HG03354 (cell line): ENCODE measurements around the gene FOSB.
A peak's percentile ranks its signal among the peaks of the same experiment; 100 is the strongest.

Source experiments
- ATAC-seq: cut with Tn5 transposase; IDR thresholded peaks from one replicate; pipeline ENCODE4 v1.9.1; 2021; ENCODE audit warnings: mild to moderate bottlenecking; ENCODE audit not compliant: unreplicated experiment, poor library complexity, severe bottlenecking

FOSB gene

DNA sequence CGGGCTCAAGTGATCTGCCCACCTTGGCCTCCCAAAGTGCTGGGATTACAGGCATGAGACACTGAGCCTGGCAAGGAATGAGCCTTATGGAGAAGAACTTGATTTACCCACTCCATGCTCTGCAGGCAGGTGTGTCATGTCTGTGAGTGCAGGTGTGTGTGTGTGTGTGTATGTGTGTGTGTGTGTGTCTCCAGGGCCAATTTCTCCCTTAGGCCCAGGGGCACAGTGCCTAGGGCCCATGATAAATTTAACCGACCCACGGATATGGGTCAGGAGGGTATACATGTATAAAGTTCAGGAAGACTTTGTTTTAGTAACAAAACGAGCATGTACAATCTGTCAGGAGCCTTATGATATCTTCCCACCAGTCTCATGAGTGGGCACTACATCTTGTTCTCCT lies 4.6 kb upstream of the FOSB start:
- ATAC-seq = no peak

DNA sequence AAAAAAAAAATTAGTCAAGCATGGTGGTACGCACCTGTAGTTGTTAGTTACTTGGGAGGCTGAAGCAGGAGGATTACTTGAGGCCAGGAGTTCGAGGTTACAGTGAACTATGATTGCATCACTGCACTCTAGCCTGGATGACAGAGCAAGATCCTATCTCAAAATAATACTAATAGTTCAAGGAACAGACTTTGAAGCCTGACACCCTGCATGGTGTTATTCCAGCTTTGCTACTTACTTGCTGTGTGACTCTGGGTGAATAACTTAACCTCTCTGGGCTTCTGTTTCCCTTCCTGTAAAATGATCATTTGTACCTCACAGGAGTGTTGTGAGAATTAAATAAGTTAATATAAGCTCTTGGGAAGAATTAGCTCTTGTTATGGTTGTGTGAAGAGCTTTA lies 3.5 kb upstream of the FOSB start:
- no peak for ATAC-seq

DNA sequence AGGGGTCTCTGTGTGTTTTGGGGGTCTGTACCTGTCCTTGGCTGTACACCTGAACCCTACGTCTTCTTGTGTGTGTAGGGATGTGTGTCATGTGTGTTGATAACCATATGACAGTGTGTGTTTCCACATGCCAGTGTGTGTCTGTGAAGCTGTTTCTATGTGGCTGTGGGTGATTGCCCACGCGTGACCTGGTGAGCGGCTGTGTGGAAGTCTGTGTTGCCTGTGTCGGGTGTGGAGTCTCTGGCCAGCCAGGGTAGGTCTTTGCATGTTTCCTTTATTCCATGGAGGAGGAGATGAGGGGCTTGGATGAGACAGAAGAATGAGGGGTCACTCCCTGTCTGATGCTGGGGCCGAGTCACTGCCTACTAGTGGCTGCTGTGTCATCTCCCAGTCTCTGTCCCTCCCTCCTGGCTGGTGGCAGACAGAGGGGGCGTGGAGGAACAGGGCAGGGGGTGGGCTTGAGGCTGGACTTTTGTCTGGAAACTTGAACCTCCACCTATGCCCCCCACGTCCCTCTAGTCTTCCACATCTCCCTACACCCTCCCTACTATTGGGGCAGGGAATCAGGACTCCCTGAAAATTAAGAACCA lies 2.8 kb upstream of the FOSB start:
- no peak for ATAC-seq

DNA sequence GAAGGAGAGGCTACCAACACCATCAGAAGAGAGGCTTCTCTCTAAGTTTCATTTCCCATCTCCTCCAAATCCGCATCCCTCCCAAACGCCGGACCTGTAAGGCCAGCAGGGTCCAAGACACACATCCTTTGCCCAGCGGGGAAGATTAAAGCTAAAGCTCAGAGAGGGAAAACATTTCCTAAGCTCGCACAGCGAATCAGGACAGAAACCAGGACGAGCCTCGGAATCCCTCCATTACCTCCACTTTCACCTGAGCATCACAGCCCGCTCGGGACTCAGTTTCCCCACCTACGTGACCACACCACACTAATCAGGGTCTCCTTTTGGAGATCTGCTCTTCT lies 711 bp upstream of the FOSB start:
- no peak for ATAC-seq

- peak; percentile 3 for ATAC-seq
Measured at GRCh38 chr19:45468159-45468651, 409 bp downstream of the FOSB start.

DNA sequence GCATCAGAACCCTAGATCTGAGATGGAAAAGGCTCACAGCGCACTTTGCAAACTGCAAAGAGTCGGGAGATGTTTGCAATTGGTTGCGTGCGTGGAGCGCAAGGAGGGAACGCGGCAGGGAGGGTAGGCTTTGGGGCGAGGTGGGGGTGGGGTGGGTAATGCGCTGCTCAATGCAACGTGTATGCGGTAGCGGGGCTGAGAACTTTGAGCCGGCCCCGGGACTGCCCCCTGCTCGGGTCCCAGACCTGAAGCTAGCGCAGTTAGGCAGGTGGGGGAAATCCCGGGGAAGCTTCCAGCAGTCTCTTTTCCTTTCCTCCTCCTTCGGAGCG lies 971 bp downstream of the FOSB start:
- ATAC-seq = peak; percentile 18

DNA sequence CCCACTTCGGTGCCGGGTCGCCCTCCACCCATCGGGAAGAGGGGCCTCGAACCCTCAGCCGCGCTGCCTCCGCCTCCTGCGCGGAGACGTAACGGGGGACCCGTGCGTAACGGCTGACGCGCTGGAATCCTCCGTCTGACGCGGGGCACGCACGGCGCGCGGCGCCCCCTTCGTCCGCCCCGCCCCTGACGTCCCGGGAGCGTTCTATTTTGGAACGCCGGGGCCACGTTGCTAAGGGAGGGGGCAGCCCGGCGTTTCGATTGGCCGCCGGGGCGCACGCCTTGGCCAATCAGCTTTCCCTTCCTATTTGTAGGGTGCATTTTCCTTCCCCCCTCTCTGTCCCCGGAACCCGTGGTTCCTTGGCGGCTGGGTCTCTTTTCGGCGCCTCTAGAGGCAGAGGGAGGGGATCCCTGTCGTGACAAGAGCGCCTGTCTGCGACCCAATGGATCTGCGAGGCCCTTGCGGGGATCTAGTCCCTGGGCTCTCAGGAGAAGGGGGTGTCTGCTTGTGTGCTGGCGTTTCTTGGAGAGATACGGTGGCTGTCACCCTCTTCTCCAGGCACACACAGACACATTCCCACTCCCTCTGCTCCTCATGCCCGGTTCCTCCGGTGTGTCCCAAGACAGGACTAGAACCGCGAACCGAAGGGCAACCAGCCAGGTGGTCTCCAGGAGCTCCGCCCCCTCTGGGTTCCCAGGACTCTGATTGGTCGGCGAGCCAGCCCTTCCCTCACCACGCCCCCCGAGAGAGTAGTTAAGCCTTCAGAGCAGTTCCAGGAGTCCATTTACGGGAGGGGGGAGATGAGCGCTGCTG lies 1.5 kb downstream of the FOSB start:
- peak; percentile 51 for ATAC-seq

DNA sequence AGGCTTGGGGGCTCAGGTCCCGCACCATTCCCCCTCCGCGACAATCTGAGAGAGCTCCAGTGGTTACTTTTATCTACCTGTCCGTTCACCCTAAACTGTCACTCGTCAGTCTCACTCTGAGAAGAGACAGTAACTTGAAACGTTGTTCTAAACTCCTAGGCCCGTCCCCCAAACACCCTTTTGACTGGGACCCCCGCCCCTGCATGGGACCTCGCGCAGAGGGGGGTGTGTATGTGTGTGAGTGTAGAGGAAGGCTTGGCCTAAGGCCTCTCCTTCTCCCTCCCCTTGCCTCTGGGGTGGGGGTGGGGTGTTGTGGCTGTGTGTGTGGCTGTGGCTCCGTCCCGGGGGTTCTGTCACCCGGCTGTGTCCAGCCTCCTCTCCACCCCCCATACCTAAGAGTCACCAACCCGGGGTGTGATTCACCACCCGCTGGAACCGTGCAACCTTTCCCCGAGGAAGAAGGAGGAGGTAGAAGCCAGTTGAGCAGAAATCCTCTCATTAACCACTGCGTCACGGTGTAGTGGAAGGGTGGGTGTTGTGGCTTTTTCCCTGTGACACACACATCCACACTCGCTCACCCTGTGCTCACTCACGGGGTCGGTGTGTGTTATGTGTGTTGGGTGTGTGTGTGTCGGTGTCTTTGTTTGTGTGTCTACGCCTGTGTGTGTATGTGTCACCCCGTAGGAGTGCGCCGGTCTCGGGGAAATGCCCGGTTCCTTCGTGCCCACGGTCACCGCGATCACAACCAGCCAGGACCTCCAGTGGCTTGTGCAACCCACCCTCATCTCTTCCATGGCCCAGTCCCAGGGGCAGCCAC lies 2.4 kb downstream of the FOSB start:
- ATAC-seq = no peak

DNA sequence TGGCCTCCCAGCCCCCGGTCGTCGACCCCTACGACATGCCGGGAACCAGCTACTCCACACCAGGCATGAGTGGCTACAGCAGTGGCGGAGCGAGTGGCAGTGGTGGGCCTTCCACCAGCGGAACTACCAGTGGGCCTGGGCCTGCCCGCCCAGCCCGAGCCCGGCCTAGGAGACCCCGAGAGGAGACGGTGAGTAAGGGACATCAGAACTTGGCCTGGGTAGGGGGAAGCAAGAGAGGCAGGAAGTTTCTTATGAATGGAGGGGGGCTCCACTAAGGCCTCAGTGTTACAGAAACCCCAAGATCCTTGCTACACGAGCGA lies 2.9 kb downstream of the FOSB start:
- no peak for ATAC-seq

DNA sequence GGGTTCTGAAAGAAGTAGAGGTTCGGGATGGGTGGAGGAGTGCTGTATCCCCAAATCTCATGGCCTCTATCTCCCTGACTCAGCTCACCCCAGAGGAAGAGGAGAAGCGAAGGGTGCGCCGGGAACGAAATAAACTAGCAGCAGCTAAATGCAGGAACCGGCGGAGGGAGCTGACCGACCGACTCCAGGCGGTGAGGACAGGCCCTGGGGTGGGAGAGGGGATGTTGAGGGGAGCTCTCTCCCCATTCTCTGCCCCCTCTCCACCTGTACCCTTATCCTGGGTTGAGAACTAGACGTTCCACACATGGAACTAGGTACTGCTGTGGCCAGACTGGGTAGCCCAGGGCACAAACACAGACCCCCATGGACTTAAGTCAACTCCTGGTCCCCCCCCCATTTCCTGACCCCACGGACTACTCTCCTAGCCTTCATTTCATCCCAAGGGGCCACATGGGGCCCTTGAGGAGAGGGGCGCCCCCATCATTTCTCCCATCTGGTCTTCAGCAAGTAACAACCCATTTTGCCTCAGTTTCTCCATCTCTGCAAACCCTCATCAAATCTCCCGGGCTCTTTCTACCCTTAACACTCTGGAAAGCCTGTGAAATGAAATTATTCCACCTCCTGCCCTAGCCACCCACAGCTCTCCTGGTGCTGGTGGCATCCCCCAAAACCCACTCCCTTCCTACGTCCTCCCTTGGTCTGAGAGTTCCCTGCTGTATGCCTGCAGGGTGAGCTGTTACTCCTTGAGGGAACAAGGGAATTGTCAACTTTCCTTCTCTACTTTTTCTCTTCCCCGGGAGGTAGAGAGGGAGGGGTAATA lies 3.5 kb downstream of the FOSB start:
- ATAC-seq = no peak

GRCh38 chr19:45471931-45472562 lies 4.3 kb downstream of the FOSB start:
- ATAC-seq = no peak

DNA sequence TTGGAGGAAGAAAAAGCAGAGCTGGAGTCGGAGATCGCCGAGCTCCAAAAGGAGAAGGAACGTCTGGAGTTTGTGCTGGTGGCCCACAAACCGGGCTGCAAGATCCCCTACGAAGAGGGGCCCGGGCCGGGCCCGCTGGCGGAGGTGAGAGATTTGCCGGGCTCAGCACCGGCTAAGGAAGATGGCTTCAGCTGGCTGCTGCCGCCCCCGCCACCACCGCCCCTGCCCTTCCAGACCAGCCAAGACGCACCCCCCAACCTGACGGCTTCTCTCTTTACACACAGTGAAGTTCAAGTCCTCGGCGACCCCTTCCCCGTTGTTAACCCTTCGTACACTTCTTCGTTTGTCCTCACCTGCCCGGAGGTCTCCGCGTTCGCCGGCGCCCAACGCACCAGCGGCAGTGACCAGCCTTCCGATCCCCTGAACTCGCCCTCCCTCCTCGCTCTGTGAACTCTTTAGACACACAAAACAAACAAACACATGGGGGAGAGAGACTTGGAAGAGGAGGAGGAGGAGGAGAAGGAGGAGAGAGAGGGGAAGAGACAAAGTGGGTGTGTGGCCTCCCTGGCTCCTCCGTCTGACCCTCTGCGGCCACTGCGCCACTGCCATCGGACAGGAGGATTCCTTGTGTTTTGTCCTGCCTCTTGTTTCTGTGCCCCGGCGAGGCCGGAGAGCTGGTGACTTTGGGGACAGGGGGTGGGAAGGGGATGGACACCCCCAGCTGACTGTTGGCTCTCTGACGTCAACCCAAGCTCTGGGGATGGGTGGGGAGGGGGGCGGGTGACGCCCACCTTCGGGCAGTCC lies 5.0 kb downstream of the FOSB start:
- ATAC-seq = no peak

DNA sequence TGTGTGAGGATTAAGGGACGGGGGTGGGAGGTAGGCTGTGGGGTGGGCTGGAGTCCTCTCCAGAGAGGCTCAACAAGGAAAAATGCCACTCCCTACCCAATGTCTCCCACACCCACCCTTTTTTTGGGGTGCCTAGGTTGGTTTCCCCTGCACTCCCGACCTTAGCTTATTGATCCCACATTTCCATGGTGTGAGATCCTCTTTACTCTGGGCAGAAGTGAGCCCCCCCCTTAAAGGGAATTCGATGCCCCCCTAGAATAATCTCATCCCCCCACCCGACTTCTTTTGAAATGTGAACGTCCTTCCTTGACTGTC lies 5.5 kb downstream of the FOSB start:
- ATAC-seq = no peak

DNA sequence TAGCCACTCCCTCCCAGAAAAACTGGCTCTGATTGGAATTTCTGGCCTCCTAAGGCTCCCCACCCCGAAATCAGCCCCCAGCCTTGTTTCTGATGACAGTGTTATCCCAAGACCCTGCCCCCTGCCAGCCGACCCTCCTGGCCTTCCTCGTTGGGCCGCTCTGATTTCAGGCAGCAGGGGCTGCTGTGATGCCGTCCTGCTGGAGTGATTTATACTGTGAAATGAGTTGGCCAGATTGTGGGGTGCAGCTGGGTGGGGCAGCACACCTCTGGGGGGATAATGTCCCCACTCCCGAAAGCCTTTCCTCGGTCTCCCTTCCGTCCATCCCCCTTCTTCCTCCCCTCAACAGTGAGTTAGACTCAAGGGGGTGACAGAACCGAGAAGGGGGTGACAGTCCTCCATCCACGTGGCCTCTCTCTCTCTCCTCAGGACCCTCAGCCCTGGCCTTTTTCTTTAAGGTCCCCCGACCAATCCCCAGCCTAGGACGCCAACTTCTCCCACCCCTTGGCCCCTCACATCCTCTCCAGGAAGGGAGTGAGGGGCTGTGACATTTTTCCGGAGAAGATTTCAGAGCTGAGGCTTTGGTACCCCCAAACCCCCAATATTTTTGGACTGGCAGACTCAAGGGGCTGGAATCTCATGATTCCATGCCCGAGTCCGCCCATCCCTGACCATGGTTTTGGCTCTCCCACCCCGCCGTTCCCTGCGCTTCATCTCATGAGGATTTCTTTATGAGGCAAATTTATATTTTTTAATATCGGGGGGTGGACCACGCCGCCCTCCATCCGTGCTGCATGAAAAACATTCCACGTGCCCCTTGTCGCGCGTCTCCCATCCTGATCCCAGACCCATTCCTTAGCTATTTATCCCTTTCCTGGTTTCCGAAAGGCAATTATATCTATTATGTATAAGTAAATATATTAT lies 6.1 kb downstream of the FOSB start:
- no peak for ATAC-seq

DNA sequence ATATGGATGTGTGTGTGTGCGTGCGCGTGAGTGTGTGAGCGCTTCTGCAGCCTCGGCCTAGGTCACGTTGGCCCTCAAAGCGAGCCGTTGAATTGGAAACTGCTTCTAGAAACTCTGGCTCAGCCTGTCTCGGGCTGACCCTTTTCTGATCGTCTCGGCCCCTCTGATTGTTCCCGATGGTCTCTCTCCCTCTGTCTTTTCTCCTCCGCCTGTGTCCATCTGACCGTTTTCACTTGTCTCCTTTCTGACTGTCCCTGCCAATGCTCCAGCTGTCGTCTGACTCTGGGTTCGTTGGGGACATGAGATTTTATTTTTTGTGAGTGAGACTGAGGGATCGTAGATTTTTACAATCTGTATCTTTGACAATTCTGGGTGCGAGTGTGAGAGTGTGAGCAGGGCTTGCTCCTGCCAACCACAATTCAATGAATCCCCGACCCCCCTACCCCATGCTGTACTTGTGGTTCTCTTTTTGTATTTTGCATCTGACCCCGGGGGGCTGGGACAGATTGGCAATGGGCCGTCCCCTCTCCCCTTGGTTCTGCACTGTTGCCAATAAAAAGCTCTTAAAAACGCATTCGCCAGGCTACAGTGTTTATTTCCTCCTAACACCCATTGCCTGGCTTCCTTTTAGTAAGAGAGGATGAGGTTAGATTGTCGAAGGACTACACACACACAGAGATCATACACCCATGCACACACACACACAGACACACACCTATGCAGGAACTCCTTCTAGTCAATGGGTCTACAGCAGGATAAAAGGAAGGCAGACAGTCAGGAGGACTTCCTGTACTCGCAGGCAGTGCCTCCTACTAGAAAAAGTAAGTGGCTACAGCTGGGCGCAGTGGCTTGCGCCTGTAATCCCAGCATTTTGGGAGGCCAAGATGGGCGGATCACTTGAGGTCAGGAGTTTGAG lies 7.1 kb downstream of the FOSB start:
- ATAC-seq = no peak

- no peak for ATAC-seq
Measured at GRCh38 chr19:45475537-45476291, 7.9 kb downstream of the FOSB start.
